GM19240 (cell line): ENCODE data around the gene UCHL1.

Experiments used
- DNase-seq: peaks from one replicate; pipeline ENCODE4 v3.0.0; 2011; ENCODE audit warnings: low spot score; ENCODE audit not compliant: insufficient read length

The UCHL1 gene

DNA sequence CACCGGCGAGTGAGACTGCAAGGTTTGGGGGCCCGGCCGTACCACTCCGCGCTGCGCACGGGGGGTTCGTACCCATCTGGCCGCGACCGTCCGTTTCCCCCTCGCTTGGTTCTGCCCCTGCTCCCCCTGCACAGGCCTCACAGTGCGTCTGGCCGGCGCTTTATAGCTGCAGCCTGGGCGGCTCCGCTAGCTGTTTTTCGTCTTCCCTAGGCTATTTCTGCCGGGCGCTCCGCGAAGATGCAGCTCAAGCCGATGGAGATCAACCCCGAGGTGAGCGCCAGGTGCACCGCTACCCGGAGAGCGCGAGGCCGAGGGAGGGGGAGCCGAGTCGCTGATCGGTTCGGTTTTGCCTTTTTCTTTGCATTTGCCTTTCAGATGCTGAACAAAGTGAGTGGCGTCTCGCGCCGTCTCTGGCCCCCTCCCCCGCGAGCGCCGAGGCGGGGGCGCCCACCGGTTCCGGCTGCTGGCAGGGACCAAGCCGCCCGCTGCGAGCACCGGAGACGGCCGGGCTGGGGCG lies at the start of gene UCHL1:
Gene UCHL1 (plus strand): TSS at position 189 of the 517 bp plus-strand sequence. CDS start 49 bp downstream, at position 238.
- DNase-seq, result no peak

- no peak for DNase-seq
These were observed 49.4 kb upstream of the UCHL1 start for GRCh38 chr4:41207291-41207831.

GRCh38 chr4:41209187-41209586 lies 47.5 kb upstream of the UCHL1 start:
- no peak for DNase-seq

DNA sequence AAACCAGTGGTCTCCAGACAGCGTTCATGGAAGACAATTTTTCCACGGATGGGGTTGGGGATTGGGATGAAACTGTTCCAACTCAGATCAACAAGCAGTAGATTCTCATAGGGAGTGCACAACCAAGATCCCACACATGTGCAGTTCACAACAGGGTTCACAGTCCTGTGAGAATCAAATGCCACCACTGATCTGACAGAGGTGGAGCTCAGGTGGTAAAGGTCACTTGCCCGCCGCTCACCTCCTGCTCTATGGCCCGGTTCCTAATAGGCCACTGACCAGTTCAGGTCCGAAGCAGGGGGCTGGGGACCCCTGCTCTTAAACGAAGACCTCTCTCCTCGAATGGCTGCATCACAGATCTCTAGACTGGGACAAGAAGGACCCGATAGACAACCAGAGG lies 46.8 kb upstream of the UCHL1 start:
- no peak for DNase-seq

DNA sequence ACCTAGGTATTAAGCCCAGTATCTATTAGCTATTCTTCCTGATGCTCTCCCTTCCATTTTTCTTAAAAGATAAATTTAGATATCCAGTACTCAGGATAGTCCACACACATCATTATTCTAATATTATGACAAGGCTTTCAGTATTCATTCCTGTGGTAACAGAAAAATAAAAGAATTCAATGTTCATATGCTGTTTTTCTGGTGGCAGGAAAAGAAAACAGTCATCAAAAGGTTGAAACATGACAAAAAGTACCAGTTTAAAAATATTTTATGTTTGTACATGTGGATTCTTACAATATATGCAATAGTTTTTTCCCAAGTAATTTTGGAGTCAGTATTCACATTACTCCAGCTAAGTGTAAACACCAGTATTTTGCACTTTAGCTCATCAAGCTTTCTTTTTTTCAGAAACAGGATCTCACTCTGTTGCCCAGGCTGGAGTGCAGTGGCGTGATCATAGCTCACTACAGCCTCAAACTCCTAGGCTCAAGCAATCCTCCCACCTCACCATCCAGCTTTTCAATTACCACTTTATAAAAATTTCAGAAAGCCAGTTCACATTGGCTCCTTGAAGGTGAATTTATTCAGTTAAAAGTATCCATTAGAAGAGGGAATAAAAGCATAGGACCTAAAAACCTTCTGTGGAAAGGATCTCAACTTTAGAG lies 44.6 kb upstream of the UCHL1 start:
- no peak for DNase-seq

GRCh38 chr4:41212616-41213203 lies 44.0 kb upstream of the UCHL1 start:
- no peak for DNase-seq

DNA sequence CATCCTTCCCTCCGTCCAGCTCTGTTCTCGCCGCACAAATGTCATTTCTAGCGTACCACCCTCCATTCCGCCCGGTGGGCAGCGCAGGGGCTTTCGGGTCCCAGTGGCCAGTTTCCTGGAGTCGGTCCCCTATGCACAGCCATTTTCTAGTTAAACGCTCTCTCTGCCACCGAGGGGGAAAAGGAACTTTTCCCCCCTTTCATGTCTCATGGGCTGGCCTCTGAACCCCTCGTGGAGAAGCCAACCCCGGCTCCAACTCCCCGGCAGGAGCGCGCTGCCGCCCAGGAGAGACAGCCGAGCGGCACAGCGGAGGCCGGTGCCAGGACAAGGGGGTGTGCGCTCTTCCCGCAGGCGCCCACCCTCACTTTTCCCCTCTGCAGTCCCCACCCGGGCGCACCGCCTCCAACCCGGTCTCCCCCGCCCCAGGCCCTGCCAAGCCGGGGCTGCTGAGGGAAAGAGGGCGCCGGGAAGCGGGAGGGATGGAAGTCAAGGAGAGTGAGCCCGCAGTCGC lies 43.0 kb upstream of the UCHL1 start:
- DNase-seq, result no peak

DNA sequence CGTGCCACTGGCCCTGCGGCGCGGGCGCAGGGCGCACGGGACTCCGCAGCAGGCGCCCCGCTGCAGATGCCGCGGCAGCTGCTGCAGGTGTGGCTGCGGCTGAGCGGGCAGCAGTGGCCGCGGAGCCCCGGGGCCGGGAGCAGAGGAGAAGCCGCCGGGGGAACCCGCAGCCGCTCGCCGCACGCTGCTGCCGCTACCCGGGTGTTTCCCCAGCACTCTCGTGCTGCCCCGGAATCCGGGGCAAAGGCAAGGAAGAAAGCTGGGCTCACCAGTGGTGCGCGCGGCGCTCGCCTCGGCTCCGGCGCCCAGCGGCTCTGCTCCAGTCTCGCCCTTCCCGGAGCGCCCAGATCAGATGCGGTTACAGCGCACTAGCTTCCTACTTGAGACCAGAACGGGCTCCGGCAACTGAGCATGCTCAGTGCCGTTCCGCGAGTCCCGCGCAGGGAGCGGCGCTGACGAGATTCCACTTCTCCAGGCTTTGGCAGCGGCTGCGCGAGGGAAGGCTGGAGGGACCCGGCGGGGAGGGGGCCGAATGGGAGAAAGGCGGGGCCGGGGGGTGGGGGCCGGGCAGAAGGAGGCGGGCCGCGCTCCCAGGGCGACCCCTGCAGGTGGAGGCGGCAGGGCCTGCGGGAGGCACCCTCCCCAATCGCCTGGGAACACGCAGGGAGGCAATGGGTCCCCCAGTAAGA lies 42.4 kb upstream of the UCHL1 start, which contains the start of gene APBB2:
Gene APBB2 (minus strand): TSS at position 407 of the 689 bp plus-strand sequence. CDS start 181,288 bp downstream, outside the sequence.
- DNase-seq, result peak; percentile 51

- no peak for DNase-seq
These were observed 41.9 kb upstream of the UCHL1 start for GRCh38 chr4:41214825-41215146.

DNA sequence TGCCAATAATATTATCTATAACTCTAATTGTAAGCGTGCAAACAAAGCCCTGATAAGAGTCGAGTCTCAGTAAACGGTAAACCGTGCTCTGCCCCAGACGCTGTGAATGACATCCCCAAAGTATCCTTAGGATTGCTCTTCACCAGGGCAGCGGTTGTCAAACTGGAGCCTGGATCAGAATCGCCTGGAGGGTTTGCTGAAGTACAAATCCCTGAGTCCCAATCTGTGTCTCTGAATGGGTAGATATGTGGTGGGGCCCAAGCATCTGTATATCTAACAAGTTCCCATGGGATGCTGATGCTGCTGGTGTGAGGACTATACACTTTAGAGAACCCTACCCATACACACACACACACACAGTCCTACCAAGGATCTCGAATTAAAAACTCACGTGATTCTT lies 41.6 kb upstream of the UCHL1 start:
- DNase-seq, result no peak

GRCh38 chr4:41215969-41216293 lies 40.8 kb upstream of the UCHL1 start:
- no peak for DNase-seq

DNA sequence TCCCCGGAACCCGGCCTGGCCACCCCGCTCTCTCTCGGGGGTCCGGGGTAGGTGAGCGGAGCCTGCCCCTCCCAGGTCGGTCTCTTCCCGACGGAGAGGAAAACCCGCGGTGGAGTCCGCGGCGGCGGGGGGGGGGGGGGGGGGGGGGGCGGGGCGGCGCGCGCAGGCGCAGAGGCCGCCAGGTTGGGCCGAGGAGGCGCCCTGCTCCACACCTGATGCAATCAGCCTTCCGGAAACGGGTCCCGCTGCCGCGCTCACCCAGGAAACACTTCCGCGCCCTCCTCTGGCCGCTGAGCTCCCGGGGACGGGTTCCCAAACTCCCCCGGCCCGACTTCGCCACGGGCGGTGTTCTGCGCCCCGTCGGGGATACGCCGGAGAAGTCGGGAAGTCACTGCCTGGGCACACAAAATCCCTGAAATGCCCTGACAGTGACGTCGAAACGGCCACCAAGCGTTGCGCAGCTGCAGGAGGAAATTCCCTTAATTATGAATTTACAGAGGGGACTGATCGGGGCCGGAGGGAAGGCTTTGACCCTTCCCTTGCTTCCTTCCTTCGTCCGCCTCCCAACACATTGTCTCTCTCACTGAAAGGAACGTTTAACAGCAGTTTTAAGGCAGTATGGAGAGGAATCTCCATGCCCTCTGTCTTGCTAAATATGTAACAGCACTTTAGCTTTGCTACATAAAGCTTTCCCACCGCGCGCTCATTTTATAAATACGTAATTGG lies 40.3 kb upstream of the UCHL1 start:
- peak; percentile 38 for DNase-seq

DNA sequence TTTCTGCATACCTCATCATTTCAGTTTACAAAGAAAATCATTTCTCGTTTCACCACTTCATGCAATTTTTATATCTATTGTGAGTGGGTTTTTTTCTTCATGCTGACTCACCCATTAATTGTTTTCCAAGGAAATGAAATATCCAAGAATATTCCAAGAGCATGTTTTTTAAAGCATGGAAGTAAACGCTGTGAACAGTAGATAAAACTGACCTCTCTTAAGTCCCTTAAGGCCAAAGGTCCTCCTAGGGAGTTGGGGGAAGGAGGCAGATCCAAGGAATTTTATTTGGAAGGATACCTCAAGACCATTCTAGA lies 39.8 kb upstream of the UCHL1 start:
- no peak for DNase-seq

DNA sequence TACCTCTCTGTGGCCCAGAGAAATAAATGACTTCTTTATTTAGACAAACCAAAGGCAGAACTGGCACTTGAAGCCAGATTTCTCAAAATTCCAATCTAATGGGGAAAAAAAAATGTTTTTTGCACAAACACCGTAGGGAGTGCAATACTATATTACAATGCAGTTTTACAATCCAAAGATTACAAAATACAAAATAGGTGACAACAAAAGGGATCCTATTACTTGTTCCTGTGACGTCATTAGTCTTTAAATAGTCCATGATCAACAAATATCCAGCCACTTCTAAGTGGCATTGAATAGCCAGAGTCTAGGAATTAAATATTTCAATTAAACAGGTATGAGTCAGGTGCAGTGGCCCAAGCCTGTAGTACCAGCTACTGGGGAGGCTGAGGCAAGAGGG lies 39.4 kb upstream of the UCHL1 start:
- DNase-seq, result no peak

GRCh38 chr4:41218703-41219102 lies 38.0 kb upstream of the UCHL1 start:
- DNase-seq, result no peak

GRCh38 chr4:41219421-41219950 lies 37.2 kb upstream of the UCHL1 start:
- DNase-seq, result no peak

GRCh38 chr4:41221850-41222645 lies 34.7 kb upstream of the UCHL1 start:
- no peak for DNase-seq

DNA sequence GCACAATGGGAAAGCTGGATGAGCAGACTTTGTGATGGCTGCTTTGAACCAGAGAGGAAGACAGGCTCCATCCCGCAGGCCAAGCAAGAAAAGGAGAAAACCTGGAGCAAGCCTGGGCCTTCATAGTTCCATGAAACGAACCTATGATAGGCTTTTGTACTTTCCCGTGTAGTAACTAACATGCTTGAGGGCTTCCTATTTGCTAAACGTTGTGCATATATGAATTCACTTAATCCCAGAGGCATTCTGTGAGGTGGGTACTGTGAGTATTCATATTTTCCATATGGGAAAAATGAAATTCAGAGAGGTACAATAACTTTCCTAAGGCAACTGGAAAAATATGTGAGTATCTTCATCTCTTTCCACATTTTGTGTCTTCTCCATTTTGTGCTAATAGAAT lies 28.8 kb upstream of the UCHL1 start:
- DNase-seq, result no peak

DNA sequence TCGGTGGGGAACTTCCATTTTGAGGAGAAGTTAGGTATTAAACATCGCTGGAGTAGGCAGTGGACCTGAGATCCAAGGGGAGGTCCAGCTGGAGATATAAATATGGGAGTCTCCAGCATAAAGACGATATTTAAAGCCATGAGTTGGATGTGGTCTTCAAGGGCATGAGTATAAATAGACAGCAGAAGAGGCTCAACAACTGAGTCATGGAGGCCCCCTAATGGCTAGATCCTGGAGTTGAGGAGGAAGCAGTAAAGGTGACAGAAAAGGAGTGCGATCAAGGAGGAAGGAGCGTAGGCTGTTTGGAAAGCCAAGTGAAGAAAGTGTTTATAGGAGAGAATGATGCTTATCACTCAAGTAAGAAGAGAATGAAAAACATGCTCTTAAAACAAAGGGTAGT lies 24.3 kb upstream of the UCHL1 start:
- DNase-seq, result no peak

DNA sequence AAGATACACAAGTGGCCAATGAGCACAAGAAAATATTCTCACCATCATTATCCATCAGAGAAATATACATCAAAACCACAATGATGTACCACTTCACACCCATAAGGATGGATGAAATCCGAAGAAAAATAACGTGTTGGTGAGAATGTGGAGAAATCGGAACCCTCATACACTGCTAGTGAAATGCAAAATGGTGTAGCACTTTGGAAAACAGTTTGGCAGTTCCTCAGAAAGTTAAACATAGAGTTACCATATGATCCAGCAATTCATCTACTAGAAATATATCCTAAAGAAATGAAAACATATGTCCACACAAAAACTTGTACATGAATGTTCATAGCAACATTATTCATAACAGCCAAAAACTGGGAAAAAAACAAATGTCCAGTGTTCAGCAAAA lies 23.9 kb upstream of the UCHL1 start:
- DNase-seq, result no peak

DNA sequence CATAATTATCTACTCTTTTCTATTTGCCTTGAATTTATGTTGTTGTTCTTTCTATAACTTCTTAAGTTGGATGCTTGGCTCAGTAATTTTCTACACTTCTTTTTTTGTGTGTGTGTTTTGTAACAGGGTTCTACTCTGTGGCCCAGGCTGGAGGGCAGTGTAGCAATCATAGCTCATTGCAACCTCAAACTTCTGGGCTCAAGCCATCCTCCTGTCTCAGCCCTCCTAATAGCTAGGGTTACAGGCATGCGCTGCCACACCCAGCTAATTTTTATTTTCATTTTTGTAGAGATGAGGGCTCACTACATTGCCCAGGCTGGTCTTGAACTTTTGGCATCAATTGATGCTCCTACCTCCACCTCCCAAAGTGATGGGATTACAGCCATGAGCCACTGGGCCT lies 20.7 kb upstream of the UCHL1 start:
- no peak for DNase-seq
